GM12892 (cell line): ENCODE data around the gene PRPF38A.

Experiments
- DNase-seq: peaks from one replicate; pipeline ENCODE4 v3.0.0; 2011; ENCODE audit not compliant: insufficient read length
- FAIRE-seq: peaks from 2 replicates; lab custom pipeline; 2011; peaks lifted over from hg19 to GRCh38; lab: Jason Lieb, UNC
- POLR2A ChIP-seq: IDR thresholded peaks from 2 replicates; pipeline ENCODE4 v1.6.1; 2011; ENCODE audit warnings: low read depth, low read length, control low read depth
- POLR2AphosphoS5 ChIP-seq: IDR thresholded peaks from 2 replicates; pipeline ENCODE4 v1.6.1; 2011; ENCODE audit warnings: low read depth, low read length, control low read depth
- TAF1 ChIP-seq: IDR thresholded peaks from 2 replicates; pipeline ENCODE4 v1.6.1; 2011; ENCODE audit warnings: low read depth, mild to moderate bottlenecking, control low read depth, low read length, borderline replicate concordance

The PRPF38A gene

GRCh38 chr1:52403566-52404115 is 761 bp upstream of the PRPF38A start:
- peak; percentile 42 for FAIRE-seq
- TF ChIP-seq POLR2AphosphoS5: no peak
- no peak for TF ChIP-seq POLR2A
- no peak; the same call in 1 of the 2 replicates for TF ChIP-seq TAF1
- DNase-seq: peak; percentile 41

- no peak for TF ChIP-seq POLR2AphosphoS5
- TF ChIP-seq POLR2A: no peak
- no peak for TF ChIP-seq TAF1
- FAIRE-seq (no peak), DNase-seq (no peak)
Observed at GRCh38 chr1:52404975-52405338, 555 bp downstream of the PRPF38A start.

GRCh38 chr1:52413410-52413989 is 9.1 kb downstream of the PRPF38A start:
- TF ChIP-seq POLR2AphosphoS5 (no peak), POLR2A (no peak), TAF1 (no peak)
- DNase-seq (no peak), FAIRE-seq (no peak)

GRCh38 chr1:52414942-52415341 is 10.5 kb downstream of the PRPF38A start:
- FAIRE-seq (no peak), DNase-seq (no peak)
- TF ChIP-seq TAF1 (no peak), POLR2AphosphoS5 (no peak), POLR2A (no peak)

GRCh38 chr1:52416811-52417210 is 12.4 kb downstream of the PRPF38A start:
- TF ChIP-seq TAF1 (no peak), POLR2A (no peak), POLR2AphosphoS5 (no peak)
- FAIRE-seq: no peak
- DNase-seq: no peak

- no peak for FAIRE-seq
- TF ChIP-seq POLR2AphosphoS5 (no peak), TAF1 (no peak), POLR2A (no peak)
Observed at GRCh38 chr1:52420713-52421112, 16.3 kb downstream of the PRPF38A start.

GRCh38 chr1:52423055-52423454 is 18.7 kb downstream of the PRPF38A start:
- FAIRE-seq (no peak), DNase-seq (no peak)
- TF ChIP-seq POLR2AphosphoS5 (no peak), TAF1 (no peak), POLR2A (no peak)

More at GRCh38 chr1:52420713-52421112, 16.3 kb downstream of the PRPF38A start:
- no peak for DNase-seq

- no peak for DNase-seq
- no peak for TF ChIP-seq TAF1
- no peak for TF ChIP-seq POLR2AphosphoS5
- no peak for TF ChIP-seq POLR2A
- no peak for FAIRE-seq
Observed at GRCh38 chr1:52423771-52424170, 19.4 kb downstream of the PRPF38A start.

GRCh38 chr1:52424231-52424636 is 19.8 kb downstream of the PRPF38A start:
- FAIRE-seq (no peak), DNase-seq (no peak)
- TF ChIP-seq POLR2A (no peak), POLR2AphosphoS5 (no peak), TAF1 (no peak)

- TF ChIP-seq TAF1: no peak
- TF ChIP-seq POLR2AphosphoS5: no peak
- TF ChIP-seq POLR2A: no peak
- no peak for DNase-seq
- FAIRE-seq: no peak
Observed at GRCh38 chr1:52424813-52425212, 20.4 kb downstream of the PRPF38A start.

GRCh38 chr1:52426371-52426770 is 22.0 kb downstream of the PRPF38A start:
- FAIRE-seq (no peak), DNase-seq (no peak)
- no peak for TF ChIP-seq TAF1
- TF ChIP-seq POLR2A: no peak
- no peak for TF ChIP-seq POLR2AphosphoS5

- no peak for DNase-seq
- no peak for TF ChIP-seq POLR2A
- no peak for TF ChIP-seq TAF1
- TF ChIP-seq POLR2AphosphoS5: no peak
- FAIRE-seq: peak; percentile 50
Observed at GRCh38 chr1:52427152-52427551, 22.8 kb downstream of the PRPF38A start.
